ENCODE measurements around the gene CDH23.

DNA sequence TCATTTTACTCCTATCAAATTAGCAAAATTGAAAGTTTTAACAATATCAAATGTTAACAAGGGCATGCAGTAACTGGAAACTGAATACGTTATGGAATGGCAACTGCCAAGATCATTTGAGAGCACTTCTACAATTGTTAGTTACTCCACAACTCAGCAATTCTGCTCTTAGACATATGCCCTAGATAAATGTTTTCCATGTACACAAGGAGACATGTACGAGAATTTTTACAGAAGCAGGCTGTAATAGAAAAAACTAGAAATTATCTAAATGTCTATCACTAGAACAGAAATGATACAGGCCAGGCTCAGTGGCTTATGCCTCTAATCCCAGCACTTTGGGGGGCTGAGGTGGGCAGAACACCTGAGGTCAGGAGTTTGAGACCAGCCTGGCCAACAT lies 447.4 kb downstream of the CDH23 start:
- no peak for TF ChIP-seq KAT7 (CRISPR knock-in tag; IDR thresholded peaks at IDR 0.05; ENCODE audit: borderline replicate concordance)
- no peak for TF ChIP-seq CREB3 (tag; conservative IDR thresholded peaks at IDR 0.05; ENCODE audit: low read depth)
